H1 (cell line): ENCODE results near the gene BBS4.

Experiments used
- CTCF ChIP-seq, 3 experiments: IDR thresholded peaks; 1 replicate in 2 of 3; 2 replicates in 1 of 3; pipeline versions ENCODE4 v1.5.1 to v1.6.1; 2011; ENCODE audit warnings: low read length in 3 of 3, mild to moderate bottlenecking in 3 of 3, inconsistent platforms in 2 of 3, low read depth in 1 of 3, moderate library complexity in 1 of 3; ENCODE audit not compliant: insufficient read depth in 1 of 3; ENCODE audit errors: control extremely low read depth in 1 of 3
- EP300 ChIP-seq, 2 experiments: IDR thresholded peaks; 1 replicate in 1 of 2; 2 replicates in 1 of 2; pipeline ENCODE4 v1.6.1; 2011 to 2012; ENCODE audit warnings: low read depth in 2 of 2, low read length in 2 of 2, mild to moderate bottlenecking in 2 of 2, borderline replicate concordance in 1 of 2, inconsistent platforms in 1 of 2, moderate library complexity in 1 of 2
- EZH2 ChIP-seq: fragments of 200-600 bp; sonication (generic); IDR thresholded peaks from 2 replicates; pipeline ENCODE4 v1.7.1; 2012; ENCODE audit warnings: low read depth, mild to moderate bottlenecking, moderate library complexity, low read length, inconsistent platforms; ENCODE audit not compliant: severe bottlenecking
- HDAC2 ChIP-seq, 2 experiments: fragments of 300-600 bp in 1 of 2; sonication (generic) in 1 of 2; IDR thresholded peaks; 2 replicates each; pipeline ENCODE4 v1.6.1; 2011 to 2012; ENCODE audit warnings: low read depth in 2 of 2, low read length in 2 of 2, mild to moderate bottlenecking in 2 of 2, moderate library complexity in 2 of 2, borderline replicate concordance in 1 of 2, inconsistent platforms in 1 of 2
- JUN ChIP-seq: IDR thresholded peaks from 2 replicates; pipeline ENCODE4 v1.6.1; 2011; ENCODE audit warnings: low read depth, mild to moderate bottlenecking, improper control_type of control experiment, low read length
- MAFK ChIP-seq: IDR thresholded peaks from 2 replicates; pipeline ENCODE4 v1.6.1; 2012; ENCODE audit warnings: low read depth, mild to moderate bottlenecking, improper control_type of control experiment, low read length
- POLR2A ChIP-seq, 2 experiments: IDR thresholded peaks; 1 replicate in 1 of 2; 2 replicates in 1 of 2; pipeline ENCODE4 v1.6.1; 2011; ENCODE audit warnings: low read depth in 2 of 2, low read length in 2 of 2, mild to moderate bottlenecking in 2 of 2; ENCODE audit errors: control extremely low read depth in 1 of 2
- RAD21 ChIP-seq, 2 experiments: IDR thresholded peaks in 1 of 2; conservative IDR thresholded peaks in 1 of 2; 2 replicates each; pipeline ENCODE4 v1.6.1; 2011; ENCODE audit warnings: low read depth in 2 of 2, low read length in 2 of 2, improper control_type of control experiment in 1 of 2, inconsistent platforms in 1 of 2, mild to moderate bottlenecking in 1 of 2, moderate library complexity in 1 of 2
- SIN3A ChIP-seq, 2 experiments: IDR thresholded peaks in 1 of 2; conservative IDR thresholded peaks in 1 of 2; 2 replicates each; pipeline ENCODE4 v1.6.1; 2011 to 2012; ENCODE audit warnings: low read length in 2 of 2, improper control_type of control experiment in 1 of 2, low read depth in 1 of 2, mild to moderate bottlenecking in 1 of 2
- SRF ChIP-seq: IDR thresholded peaks from 2 replicates; pipeline ENCODE4 v1.6.1; 2011; ENCODE audit warnings: mild to moderate bottlenecking, low read depth, low read length, moderate library complexity
- SUZ12 ChIP-seq: fragments of 200-600 bp; sonication (generic); IDR thresholded peaks from 2 replicates; pipeline ENCODE4 v1.6.1; 2012; ENCODE audit warnings: mild to moderate bottlenecking, inconsistent platforms, low read length, moderate library complexity, mixed read lengths
- USF2 ChIP-seq: IDR thresholded peaks from 2 replicates; pipeline ENCODE4 v1.6.1; 2011; ENCODE audit warnings: low read length, improper control_type of control experiment
- ZNF274 ChIP-seq: IDR thresholded peaks from 2 replicates; pipeline ENCODE4 v1.7.0; 2012; ENCODE audit warnings: low read length, borderline replicate concordance; ENCODE audit errors: extremely low read depth

GRCh38 chr15:72754096-72754495 lies 68.1 kb downstream of the BBS4 start:
- TF ChIP-seq RAD21 (IDR thresholded peaks at IDR 0.05 in 1 of 2, conservative IDR thresholded peaks at IDR 0.05 in 1 of 2; ENCODE audit: low read depth in 2 of 2, low read length in 2 of 2) (no peak), MAFK (no peak), CTCF (IDR thresholded peaks at IDR 0.05; ENCODE audit: control extremely low read depth in 1 of 3, insufficient read depth in 1 of 3, low read depth in 1 of 3, low read length in 3 of 3) (no peak), POLR2A (IDR thresholded peaks at IDR 0.05; ENCODE audit: control extremely low read depth in 1 of 2, low read depth in 2 of 2, low read length in 2 of 2) (no peak), SRF (no peak), ZNF274 (no peak), EZH2 (no peak), HDAC2 (IDR thresholded peaks at IDR 0.05; ENCODE audit: borderline replicate concordance in 1 of 2, low read depth in 2 of 2, low read length in 2 of 2) (no peak), USF2 (no peak), SIN3A (conservative IDR thresholded peaks at IDR 0.05 in 1 of 2, IDR thresholded peaks at IDR 0.05 in 1 of 2; ENCODE audit: low read depth in 1 of 2, low read length in 2 of 2) (no peak), JUN (no peak), SUZ12 (no peak), EP300 (IDR thresholded peaks at IDR 0.05; ENCODE audit: borderline replicate concordance in 1 of 2, low read depth in 2 of 2, low read length in 2 of 2) (no peak)
